Vagina (tissue), 2 donors: ENCODE measurements around the gene PCAT7. TPM values are rescaled to one million over a fixed set of nuclear protein-coding genes. Genes with fewer than 3 reads are reported as not detected.

Source experiments
- DNase-seq, 2 donors: peaks; one replicate each; pipeline ENCODE4 v3.0.0-alpha.2; 2017; ENCODE audit errors: extremely low spot score in 2 of 2
- H3K27ac ChIP-seq: fragments of 200-600 bp; sonication (generic); one replicate; pipeline ENCODE4 v1.5.1; 2019
- H3K27me3 ChIP-seq: fragments of 200-600 bp; sonication (generic); one replicate; pipeline ENCODE4 v1.5.1; 2019
- H3K36me3 ChIP-seq, 2 donors: fragments of 200-600 bp; sonication (generic); one replicate each; pipeline ENCODE4 v1.5.1; 2017 to 2019
- H3K4me1 ChIP-seq: fragments of 200-600 bp; sonication (generic); one replicate; pipeline ENCODE4 v1.5.1; 2019
- H3K4me3 ChIP-seq, 2 donors: fragments of 200-600 bp; sonication (generic); 1 replicate in 1 of 2; 2 replicates in 1 of 2; pipeline ENCODE4 v1.5.1; 2016 to 2019
- H3K9me3 ChIP-seq: fragments of 200-600 bp; sonication (generic); one replicate; pipeline ENCODE4 v1.5.1; 2019
- POLR2A ChIP-seq, 2 donors: fragments of 450-650 bp; IDR thresholded peaks; one replicate each; pipeline ENCODE4 v1.6.1; 2017; ENCODE audit warnings: antibody characterized with exemption in 2 of 2, mild to moderate bottlenecking in 2 of 2, moderate library complexity in 2 of 2
- POLR2AphosphoS5 ChIP-seq, 2 donors: sonication (generic); formaldehyde crosslinking; IDR thresholded peaks; one replicate each; pipeline ENCODE4 v1.9.0; 2017; ENCODE audit warnings: antibody characterized with exemption in 2 of 2, mild to moderate bottlenecking in 2 of 2, low read depth in 1 of 2; ENCODE audit not compliant: insufficient read depth in 1 of 2
- intact Hi-C: fragments of 100-400 bp; cut with DNase I; formaldehyde crosslinking; loops from one replicate; pipeline ENCODE4 v1.15.1; 2023
- total RNA-seq: library from RNA; depleted of rRNA; stranded (reverse); fragments of >200 nt; gene quantifications from one replicate; pipeline ENCODE4 v1.2.3, GENCODE V29; 2016
- TF ChIP-seq, protein P1 (sequence below), 3 experiments: fragments of 450-650 bp in 2 of 3; fragments of 200-600 bp in 1 of 3; sonication (generic) in 1 of 3; IDR thresholded peaks; one replicate each; pipeline ENCODE4 v1.5.1; 2017 to 2019; ENCODE audit warnings: antibody characterized with exemption in 3 of 3, mild to moderate bottlenecking in 2 of 3, moderate library complexity in 2 of 3

PCAT7 gene
- total RNA-seq, 1 donor from 2014 or later: not detected

DNA sequence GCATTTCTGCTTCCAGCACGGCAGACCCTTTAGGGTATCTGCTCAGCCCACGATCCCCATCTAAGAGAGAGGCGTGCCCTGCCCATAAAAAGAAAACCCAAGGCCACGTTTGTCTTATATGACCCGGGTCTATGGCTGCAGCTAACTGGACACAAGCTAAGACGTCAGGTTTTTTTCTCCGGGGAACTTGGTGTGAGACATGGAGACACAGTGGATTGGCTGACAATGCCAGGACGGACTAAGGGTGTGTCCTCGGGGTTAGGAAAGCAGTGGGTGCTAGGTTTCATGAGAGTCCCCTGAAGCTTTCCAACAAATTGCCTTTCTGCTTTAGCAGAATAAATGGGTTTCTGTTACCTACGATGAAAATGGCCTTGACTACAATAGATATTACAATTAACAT lies 45.8 kb downstream of the PCAT7 start:
- intact Hi-C loops: no loop called here
- H3K27me3 ChIP-seq: no peaks in the 10 kb centered on the region
- no peak overlapping the region for H3K4me3 ChIP-seq

DNA sequence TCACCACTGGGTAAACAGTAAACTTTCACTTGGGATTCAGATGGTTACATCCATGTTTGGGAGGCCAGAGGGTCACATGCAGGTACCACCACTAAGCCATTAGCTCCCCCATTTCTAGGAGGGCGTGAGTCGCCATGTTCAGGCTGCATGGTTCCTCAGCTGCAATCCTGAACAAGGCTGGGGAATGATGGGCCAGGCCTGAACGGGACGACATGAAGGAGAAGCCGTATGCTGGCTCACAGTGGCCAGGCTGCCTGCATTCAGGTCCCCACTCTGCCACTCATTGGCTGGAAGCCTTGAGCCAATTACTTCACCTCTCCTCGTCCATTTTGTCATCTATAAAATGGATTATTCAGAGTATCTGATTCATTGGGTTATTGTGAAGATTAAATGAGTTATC lies 47.8 kb downstream of the PCAT7 start:
- intact Hi-C loops: no loop called here
- Histone ChIP-seq H3K9me3 (no peaks in the 10 kb centered on the region), H3K27ac (no peak overlapping the region), H3K27me3 (no peaks in the 10 kb centered on the region), H3K4me1 (no peaks in the 10 kb centered on the region), H3K36me3 (no peaks in the 10 kb centered on the region), H3K4me3 (no peak overlapping the region)
- no peak for DNase-seq
- TF ChIP-seq, protein P1, sequence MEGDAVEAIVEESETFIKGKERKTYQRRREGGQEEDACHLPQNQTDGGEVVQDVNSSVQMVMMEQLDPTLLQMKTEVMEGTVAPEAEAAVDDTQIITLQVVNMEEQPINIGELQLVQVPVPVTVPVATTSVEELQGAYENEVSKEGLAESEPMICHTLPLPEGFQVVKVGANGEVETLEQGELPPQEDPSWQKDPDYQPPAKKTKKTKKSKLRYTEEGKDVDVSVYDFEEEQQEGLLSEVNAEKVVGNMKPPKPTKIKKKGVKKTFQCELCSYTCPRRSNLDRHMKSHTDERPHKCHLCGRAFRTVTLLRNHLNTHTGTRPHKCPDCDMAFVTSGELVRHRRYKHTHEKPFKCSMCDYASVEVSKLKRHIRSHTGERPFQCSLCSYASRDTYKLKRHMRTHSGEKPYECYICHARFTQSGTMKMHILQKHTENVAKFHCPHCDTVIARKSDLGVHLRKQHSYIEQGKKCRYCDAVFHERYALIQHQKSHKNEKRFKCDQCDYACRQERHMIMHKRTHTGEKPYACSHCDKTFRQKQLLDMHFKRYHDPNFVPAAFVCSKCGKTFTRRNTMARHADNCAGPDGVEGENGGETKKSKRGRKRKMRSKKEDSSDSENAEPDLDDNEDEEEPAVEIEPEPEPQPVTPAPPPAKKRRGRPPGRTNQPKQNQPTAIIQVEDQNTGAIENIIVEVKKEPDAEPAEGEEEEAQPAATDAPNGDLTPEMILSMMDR (IDR thresholded peaks at IDR 0.05): no peak
- no peak for TF ChIP-seq POLR2AphosphoS5 (IDR thresholded peaks at IDR 0.05; ENCODE audit: insufficient read depth in 1 of 2, low read depth in 1 of 2)
- TF ChIP-seq POLR2A (IDR thresholded peaks at IDR 0.05): no peak

More for the DNA sequence above, 45.8 kb downstream of the PCAT7 start:
- no peak for DNase-seq
- TF ChIP-seq, protein P1 (IDR thresholded peaks at IDR 0.05): no peak
- TF ChIP-seq POLR2AphosphoS5 (IDR thresholded peaks at IDR 0.05; ENCODE audit: insufficient read depth in 1 of 2, low read depth in 1 of 2) (no peak), POLR2A (IDR thresholded peaks at IDR 0.05) (no peak)
- no peaks in the 10 kb centered on the region for H3K4me1 ChIP-seq
- no peaks in the 10 kb centered on the region for H3K36me3 ChIP-seq
- H3K9me3 ChIP-seq: no peaks in the 10 kb centered on the region
- no peak overlapping the region for H3K27ac ChIP-seq

DNA sequence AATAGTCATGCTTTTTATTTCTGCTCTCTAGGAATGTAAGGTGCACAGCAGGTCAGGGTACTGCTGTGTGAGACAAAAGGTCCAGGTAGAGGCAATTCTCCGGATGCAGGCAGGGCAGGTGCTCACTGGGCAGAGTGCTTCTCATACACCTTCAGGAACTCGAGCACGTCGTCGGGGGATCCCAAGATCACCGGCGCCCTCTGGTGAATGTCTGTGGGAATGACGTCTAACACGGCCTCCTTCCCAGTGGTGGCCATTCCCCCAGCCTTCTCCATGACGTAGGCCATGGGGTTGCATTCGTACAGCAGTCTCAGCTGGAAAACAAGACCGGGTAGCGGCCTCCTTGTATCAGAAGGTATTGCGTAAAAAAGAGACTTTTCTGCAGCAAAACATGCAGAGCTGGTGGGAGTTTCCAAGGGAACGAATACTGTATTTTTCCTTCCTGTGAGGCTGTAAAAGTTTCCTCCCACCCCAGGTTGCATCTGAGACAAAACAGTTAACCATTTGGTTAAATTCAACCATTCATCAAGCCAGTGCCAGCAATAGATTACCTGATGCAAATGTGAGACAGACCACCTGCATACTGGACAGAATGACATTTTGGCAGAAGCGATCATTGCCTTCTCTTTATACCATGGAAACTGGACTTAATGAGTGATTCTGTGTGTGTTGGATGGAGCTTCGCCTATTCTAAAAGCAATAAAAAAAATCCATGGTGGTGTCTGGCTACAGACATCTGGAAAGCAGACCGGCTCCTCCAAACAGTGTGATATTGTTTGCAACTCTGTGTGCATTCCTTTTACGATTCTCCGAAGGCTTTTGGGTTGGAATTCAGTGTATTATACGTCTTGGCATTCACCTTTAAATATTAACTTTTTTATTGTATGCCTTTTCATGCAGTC lies 48.6 kb downstream of the PCAT7 start:
- H3K9me3 ChIP-seq: no peaks in the 10 kb centered on the region
- no peaks in the 10 kb centered on the region for H3K4me1 ChIP-seq
- TF ChIP-seq, protein P1 (IDR thresholded peaks at IDR 0.05): peak in 1 of 3 experiments; percentile 41
- TF ChIP-seq POLR2A (IDR thresholded peaks at IDR 0.05): no peak
- H3K27ac ChIP-seq: no peak overlapping the region
- H3K27me3 ChIP-seq: no peaks in the 10 kb centered on the region
- H3K36me3 ChIP-seq: no peaks in the 10 kb centered on the region
- no peak for DNase-seq
- intact Hi-C loops: no loop called here
- H3K4me3 ChIP-seq: no peak overlapping the region

DNA sequence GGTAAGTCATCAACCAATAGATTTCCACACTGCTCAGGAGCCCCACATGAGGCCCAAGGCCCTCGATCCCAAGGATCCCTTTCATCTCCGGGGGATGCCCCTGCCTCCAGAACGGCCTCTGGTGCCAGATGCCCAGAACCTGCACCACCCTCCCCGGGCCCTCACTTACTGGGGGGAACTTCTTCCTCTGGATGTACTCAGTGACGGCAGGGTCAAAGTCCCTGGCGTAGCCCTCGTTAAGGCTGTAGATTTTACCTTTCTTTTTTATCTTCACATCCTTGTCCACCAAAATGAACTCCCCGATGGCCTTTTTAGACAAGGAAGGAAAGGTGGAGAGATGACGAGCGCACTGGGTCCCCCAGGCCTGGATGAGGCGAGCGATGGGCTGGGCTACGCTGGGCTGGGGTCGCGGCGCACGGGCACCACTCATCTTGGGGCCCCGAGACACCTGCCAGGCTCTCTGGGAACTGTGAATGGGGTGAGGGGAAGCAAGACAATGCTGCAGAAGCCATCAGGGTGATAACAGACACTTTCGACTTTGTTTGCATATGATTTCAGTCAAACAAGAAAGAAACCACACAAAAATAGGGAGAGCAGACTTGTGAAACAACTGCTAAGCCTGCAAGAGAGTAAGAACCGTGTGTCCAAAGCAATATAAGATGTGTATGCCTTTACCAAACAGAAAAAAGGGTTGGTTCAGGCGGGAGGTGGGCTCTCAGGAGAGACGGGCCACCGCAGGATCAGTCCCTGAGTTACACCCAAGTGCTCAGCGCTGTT lies 52.0 kb downstream of the PCAT7 start:
- H3K4me3 ChIP-seq: no peak overlapping the region
- H3K4me1 ChIP-seq: no peaks in the 10 kb centered on the region
- TF ChIP-seq, protein P1 (IDR thresholded peaks at IDR 0.05): no peak
- no peak for TF ChIP-seq POLR2AphosphoS5 (IDR thresholded peaks at IDR 0.05; ENCODE audit: insufficient read depth in 1 of 2, low read depth in 1 of 2)
- TF ChIP-seq POLR2A (IDR thresholded peaks at IDR 0.05): no peak
- intact Hi-C loops: no loop called here
- no peaks in the 10 kb centered on the region for H3K9me3 ChIP-seq
- DNase-seq: no peak
- no peaks in the 10 kb centered on the region for H3K27me3 ChIP-seq
- H3K36me3 ChIP-seq: no peaks in the 10 kb centered on the region
- H3K27ac ChIP-seq: no peak overlapping the region

DNA sequence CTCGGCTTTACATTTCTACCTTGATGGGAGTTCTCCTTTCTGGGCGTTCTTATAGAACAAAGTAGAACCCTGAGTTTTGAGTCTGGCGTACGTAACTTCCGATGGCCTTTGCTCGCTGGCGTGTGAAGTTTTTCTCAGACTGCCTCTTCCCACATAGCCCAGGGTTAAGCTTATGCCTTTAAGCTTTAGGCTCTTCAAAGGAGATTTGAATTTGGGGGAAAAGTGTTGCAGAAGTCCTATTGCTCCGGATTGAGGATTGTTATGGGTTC lies 52.5 kb downstream of the PCAT7 start:
- TF ChIP-seq POLR2AphosphoS5 (IDR thresholded peaks at IDR 0.05; ENCODE audit: insufficient read depth in 1 of 2, low read depth in 1 of 2) (no peak), POLR2A (IDR thresholded peaks at IDR 0.05) (no peak)
- TF ChIP-seq, protein P1 (IDR thresholded peaks at IDR 0.05): no peak
- H3K9me3 ChIP-seq: no peaks in the 10 kb centered on the region
- no peak overlapping the region for H3K4me3 ChIP-seq
- H3K36me3 ChIP-seq: no peaks in the 10 kb centered on the region
- no peaks in the 10 kb centered on the region for H3K4me1 ChIP-seq
- intact Hi-C loops: no loop called here
- no peak overlapping the region for H3K27ac ChIP-seq
- no peak for DNase-seq
- H3K27me3 ChIP-seq: no peaks in the 10 kb centered on the region
